ENCODE measurements around the gene RPS6KA2.

RPS6KA2 gene

DNA sequence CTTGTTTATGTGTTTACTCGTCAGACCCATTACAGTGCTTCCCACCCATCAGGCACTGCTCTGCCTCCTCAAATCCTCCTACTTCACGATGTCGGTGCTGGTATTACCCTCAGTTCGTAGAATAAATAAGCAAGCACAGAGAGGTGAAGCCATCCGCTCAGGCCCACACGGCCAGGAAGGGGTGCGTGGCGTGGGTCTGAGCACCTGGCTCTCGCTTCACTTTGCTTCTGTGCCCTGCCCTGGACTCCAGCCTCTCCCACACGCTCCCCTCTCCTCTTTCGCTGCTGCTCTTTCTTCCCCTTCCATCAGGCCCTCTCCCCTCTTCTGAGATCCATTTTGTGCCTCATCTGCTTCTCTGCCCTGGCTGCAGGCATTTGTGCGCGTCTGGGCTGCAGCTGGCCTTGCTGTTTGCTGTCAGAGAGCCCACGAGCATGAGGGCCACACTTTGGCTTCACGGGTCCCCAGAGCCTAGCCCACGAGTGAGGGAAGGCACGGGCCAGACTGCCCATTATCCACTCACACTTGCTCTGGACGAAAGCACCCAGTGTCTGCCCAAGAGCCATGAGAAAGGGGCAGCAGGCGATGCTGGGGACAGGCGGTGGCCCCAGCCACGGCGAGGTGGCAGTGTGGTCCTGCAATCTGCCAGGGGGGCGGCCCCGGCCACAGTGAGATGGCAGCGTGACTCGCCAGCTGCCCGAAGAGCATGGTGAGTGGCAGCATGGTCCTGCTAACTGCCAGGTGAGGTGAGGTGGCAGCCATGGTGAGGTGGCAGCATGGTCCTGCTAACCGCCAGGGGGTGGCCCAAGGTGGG lies 148.1 kb downstream of the RPS6KA2 start:
- no peak for DNase-seq

DNA sequence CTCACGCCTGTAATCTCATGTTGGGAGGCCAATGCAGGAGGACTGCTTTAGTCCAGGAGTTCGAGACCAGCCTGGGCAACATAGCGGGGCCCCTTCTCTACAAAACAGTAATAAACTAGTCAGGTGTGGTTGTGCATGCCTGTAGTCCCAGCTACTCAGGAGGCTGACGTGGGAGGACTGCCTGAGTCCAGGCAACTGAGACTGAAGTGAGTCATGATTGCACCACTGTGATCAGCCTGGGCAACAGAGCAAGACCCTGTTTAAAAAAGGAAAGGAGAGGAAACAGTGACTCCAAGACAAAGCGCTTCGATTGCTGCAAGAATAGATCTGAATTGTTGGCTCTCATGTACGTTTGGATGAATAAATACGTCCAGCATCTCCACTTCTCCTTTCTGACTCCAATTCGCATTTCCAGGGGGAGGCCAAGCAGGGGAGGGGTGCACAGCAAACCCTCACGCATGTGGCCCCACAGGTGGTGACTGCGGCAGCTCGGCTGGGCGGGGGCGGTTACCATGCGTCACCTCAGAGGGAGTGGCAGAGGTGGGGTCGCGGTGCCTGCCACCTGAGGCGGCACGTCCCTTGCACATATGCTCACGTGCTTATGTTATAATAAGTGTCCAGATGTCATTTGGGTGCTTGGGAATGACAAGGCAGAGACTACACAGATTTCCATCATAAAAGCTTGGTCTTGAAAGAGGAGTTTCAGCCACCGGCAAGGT lies 149.2 kb downstream of the RPS6KA2 start:
- DNase-seq, result no peak

DNA sequence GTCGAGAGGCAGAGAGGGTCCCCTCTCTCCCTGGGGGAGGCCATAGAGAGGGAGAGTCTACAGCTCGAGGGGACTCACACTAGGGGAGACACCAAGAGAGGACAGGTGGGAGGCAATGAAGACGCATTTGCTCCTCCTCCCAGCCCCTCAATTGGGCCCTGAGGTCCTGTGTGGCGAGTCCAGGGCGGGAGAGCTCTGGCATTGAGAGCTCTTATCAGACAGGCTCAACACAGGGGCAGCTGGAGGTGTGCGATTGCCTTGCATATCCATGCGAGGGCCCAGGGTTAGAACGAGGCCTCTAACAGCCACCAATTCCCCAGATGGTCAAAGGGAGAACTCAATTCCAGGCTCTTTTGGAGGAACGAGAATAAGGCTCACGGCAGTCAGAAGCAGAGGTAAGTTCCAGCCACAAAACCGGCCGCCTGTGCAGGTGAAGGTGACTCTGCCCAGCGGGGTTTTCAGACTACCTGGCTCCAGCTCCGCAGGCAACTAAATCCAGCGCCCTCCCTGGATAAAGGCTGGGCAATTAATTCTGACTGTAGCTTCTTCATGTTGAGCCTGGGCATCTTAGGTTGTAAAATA lies 150.3 kb downstream of the RPS6KA2 start:
- DNase-seq, result no peak

DNA sequence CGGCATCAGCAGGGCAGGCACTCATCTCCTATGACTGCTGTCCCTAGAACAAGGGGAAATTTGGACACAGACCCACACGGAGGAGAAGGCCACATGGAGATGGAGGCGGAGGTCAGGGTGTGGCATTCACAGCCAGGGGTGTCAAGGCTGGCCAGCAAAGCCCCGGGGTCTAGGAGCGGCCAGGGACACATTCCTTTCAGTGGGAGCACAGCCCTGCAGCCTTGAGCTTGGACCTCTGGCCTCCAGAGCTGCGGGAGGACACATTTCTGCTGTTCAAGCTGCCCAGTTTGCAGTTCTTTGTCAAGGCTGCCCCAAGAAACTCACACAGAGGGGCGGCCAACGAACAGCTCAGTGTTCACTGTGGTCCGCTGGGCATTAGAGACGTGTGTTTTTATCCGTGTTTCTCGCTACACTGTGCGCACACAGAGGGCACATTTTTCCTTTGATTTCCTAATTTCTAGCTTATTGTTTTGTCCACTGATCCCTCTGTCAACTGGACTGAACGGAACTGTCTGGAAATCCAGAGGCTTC lies 150.9 kb downstream of the RPS6KA2 start:
- no peak for DNase-seq

DNA sequence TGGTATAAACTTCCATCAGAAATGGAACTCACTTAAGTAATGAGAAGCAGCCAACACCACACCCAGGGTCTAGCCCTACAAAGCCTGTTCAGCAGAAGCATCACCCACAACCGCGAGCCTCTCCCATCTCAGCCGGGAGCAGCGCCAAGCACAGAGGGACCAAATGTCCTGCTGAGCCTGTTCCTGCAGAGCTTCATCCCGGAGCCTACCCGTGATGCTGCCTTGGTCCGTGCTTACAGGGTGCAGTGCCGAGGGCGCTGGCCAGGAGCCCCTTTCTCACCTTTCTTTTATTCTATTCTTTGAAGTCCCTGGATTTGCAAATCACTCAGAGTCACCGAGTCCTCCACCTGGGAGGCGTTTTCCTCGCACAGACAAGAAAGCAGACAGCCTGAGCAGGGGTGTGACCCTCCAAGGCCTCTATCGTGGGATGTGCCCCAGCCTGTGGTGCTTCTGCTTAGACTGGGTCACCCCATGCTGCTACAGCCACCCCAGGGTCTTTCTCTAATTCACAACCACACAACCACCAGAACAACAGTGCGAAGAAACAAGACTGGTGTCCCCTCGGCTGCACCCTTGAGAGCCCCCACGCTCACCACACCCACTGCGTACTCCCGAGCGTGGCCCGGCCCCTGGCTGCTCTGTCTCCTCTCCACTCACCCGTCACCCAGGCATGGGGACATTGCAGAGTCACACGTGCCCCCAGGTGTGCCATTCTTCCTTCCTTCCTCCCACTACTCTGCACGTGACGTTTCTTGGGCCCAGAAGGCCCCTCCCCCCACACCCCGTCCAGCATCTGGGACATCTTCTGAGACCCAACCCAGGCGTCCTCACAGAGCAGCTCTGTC lies 152.1 kb downstream of the RPS6KA2 start:
- no peak for DNase-seq

DNA sequence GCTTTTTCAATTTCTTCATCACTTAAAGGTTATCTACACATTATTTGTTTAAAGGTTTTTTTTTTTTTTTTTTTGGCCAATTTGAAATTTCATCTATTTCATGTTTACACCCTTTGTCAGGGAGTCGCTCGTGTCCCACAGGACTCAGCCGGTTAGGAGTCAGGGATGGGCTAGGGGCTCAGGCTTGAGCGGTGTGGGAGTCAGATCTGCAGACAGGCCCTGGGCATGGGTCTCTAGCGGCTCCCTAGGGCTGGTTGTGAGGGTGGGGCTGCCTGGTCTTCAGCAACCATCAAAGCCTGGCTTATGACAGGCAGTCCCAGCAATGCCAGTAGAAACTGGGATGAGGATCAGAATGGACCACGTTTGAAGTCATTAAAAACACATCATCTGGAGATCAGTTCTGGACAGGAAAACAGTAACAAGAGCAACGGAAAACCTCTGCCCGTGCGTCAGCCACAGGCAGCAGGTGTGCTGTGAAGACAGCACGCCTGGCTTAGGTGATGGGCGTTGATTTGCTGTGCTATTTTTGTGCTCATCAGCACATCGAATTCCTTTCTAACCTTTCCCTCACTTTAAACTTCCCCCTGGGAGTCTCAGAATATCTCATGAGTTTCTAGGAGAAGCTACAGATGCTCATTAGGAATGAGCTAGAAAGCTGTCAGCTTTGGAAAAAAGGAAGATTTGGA lies 153.0 kb downstream of the RPS6KA2 start:
- no peak for DNase-seq

DNA sequence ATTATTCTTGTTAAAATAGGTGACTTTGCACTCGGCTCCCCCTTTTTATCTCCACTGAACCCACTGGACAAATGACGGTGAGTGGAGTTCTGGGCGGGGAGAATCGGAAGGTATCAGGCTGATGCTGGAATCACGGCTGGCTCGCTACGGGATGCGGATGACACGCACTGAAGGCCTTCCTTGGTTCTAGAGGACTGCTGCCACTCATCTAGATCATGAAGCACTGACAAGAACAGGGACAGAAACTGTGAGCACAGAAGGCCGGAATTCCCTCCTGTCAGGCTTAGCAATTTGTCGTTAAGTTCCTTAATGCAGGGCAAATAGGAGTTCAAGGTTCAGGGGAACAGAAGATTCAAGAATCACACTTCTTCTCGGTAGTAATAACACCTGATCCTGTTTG lies 154.4 kb downstream of the RPS6KA2 start:
- DNase-seq, result no peak

DNA sequence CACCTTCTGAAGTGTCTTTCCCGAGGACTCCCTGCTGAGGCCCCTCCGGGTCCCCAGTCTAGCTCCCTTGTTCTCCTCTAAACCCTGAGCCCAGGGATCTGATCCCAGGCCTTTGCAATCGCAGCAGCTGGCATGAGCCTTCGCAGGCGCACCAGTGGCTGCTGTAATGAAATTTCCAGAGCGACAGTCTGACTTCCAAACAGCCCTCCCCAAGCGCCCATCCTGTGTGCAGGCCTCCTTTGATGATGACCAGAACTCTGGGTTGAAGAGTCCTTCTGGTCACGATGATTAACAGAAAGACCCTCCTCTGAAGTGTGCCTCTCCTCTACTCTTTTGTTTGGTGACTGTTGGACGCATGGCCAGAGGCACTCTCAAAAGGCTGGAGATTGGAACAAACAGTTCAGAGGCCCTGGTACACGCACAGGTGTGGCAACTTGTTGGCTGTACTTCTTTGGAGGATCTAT lies 155.2 kb downstream of the RPS6KA2 start:
- no peak for DNase-seq

DNA sequence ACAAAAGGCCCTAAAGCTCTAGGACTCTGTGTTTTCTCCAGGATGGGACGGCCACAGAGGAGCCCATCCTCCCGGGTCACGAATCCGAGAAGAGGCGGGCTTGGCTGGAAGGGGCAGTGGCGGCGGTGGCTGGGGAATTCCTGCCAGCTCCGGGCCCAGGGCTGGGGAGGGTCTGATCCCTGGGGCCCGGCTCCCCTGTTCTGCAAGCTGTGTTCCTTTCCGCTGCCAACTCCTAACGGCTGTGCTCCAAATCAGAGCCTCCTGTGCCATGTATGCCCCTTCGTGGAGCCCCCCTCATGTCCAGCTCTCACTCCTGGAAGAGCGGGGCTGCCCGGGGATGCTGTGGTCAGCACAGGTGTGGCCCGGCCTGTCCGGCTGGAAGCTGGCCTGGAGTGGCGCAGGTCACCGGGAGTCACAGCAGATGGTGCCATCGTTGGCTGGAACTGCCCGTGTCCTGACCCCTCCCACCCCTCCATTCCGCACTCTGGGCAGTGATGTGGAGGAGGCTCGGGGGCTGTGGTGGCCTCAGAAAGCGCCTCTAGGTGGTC lies 156.1 kb downstream of the RPS6KA2 start:
- no peak for DNase-seq

DNA sequence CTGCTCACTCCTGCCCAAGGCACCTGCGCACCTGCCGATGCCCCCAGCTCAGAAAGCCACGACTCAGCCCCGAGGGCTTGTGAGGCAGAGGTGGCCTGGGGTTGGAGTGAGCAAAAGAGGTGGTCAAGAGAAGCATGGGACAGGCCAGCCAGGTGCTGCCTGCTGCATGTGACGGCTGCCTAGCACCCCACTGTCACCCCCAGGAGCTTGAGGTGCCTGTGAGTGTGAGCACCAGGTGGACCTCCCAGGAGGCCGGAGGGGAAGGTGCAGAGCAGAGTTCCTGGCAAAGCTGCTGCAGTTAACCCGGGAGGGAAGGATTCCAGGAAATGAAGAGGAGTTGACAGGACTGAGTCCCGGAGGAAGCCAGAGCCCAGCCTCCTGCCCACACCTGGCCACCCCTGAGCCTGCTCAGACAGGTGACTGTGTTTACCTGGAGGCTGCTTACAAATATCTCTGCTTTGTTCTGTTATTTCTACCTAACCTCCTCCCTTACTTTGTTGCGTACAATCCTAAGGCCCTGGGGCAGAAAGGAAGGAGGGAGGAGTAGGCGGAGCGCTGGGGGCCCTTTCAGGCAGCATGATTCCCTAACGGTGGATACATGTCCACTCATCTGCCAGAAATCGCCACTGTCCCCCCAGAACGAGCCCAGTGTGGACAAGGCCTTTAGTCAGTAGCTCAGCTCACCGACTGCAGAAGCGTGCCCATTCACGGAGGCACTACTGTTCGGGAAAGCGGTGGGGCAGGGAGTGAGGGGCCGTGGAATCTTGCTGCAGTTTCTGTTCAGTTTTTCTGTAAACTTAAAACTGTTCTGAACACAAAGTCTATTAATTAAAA lies 156.8 kb downstream of the RPS6KA2 start:
- DNase-seq, result no peak

DNA sequence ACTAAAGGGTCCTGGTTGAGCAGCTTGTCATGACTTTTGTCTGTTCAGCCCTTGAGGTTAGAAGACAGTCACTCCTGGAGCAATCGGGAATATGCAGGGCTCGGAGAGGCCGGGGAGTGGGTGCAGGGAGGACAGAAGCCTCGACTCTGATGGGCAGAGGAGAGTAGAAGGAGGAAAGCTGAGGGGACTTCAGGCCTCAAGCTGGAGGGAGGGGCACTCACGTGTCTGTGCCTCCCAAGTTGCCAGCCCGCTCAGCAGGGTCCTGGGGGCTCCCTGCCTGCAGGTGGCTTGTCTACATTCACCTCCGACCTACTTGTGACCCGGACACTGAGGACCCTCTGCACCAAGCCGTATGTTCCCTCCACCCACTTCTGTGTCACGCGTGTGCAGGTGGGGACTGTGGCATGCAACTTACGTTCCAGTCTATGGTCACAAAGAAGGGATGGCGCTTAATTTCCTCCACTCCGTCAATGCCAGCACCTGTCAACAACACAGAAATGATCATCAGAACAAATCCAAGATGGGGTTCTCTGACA lies 157.6 kb downstream of the RPS6KA2 start:
- no peak for DNase-seq

DNA sequence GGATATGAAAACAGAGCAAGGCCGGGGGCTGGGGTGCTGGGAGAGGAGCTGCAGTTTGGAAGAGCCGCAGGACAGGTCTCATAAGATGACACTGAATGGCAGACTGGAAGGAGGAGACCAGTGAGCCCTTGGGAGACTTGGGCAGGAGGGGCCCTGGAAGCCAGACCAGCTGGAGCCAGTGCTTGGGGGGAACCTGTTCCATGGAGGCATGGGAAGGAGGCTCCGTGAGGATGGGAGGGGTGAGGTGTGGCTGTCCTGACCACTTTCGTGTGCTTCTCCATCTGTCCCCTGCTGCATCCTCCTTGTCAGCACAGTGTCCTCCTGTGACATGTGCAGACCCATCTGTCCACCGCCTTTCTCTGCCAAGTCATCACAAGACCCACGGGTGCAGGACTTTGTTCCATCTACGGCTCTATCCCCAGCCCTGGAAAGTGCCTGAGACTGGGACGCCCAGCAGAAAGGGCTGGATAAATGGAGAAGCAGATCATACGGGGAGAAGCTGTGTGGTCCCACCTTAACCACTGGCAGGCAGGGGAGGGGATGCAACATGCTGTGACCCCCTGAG lies 159.5 kb downstream of the RPS6KA2 start:
- DNase-seq, result no peak

DNA sequence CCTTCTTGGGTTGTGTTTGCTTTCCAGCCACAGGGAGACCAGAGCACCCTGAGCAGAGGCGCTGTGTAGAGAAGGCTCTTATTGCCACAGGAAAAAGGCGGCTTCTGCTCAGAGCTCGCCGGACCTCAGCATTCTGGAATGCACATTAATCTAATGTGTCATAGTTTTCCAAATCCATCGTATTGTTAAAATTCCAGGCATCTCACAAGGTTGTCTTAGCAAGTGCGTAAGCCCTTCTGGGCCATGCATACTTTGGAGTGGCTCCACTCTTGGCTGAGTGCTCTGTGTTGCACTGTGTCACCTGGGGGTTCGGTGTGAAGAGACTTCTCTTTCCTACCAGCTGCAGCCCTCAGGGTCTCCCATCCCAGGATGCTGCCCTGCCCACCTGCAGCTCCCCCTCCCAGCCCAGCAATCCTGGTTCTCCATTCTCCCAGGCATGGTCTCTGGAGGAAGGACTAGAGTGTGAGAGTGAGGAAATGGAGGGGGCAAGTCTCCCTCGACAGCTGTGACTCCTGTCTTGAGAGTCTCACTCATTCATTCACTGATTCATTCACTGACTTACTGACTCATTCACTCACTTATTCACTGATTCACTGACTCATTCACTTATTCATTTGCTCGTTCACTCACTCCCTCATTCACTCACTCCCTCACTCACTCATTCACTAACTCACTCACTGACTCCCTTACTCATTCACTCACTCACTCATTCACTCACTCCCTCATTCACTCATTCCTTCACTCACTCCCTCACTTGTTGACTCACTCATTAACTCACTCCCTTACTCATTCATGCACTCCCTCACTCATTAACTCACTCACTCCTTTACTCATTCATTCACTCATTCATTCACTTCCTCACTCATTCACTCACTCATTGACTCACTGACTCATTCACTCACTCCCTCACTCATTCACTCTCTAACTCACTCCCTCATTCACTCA lies 160.6 kb downstream of the RPS6KA2 start:
- no peak for DNase-seq

DNA sequence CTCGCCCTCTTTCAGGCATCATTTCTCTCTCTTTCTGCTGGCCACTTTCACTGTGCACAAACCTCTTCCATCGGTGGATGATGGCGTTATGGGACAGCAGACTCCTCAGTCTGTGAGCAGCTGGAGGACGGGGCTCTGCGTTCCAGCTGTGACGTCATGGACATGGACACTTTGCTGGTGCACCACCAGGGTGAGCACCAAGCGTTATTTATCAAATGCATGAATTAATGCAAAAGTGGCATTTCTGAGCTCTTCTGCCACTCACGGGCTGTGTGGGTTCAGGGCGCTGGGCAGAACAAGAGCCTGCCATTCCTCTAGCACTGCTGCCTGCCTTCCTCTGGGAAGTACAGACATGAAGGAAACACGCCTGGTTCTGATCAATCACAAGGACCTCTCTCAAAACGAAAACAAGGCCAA lies 161.4 kb downstream of the RPS6KA2 start:
- DNase-seq, result no peak

DNA sequence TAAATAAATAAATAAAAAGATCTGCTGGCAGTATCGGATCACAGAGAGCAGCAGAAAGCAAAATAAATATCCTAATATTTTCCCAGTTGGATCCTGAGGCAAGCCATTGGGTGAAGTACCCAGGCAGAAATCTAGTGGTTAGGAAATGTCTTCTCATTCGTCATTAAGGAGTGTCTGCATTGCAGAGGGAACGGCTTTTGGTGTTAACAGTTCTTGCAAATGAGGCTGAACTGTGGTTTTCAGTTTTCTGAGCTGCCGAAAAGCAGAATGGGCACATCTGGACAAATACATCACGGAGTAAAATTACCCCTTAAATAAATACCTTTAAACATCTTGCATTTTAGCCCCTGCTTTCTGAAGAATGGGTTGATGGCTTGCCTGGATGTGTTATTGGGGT lies 162.1 kb downstream of the RPS6KA2 start:
- no peak for DNase-seq

DNA sequence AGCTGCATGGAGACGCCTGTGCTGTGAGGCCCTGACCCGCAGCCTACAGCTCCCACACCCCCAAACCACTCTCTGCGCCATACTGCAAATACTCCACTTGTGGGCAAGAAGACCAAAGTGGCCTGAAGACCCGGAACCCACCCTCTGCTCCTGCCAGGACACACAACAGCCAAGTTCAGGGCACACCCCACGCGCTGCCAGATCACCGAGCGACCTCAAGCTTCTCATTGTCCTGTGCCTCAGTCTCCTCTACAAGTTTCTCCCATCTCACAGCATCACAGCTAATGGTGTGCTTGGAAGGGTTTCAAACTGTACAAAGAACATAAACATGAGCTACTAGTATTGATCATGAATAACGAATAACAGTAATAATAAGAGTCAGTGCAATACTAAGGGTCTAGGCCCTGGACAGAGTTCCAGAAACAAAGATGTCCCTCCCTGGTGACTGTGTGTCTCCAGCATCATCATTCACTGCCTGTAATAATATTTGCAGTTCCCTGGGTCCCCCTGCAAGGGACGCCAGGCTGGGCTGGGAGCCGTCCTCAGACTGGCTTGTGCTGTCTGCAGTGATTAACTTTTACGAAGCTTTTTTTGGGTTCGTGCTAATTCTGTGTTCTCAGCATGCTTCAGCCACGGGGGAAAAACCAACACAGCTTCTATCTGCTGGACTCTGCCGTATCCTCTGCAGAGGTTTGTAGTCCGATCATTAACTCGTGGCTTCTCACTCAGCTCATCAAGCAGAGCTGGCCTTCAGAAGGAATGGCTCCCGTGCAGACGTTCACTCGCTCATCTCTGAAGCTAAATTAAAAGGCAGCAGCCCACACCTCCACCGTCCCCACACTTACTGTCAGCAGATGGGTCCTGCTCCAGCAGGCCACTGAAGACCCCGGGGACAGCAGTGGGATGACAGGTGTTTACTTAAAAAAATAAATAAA lies 162.7 kb downstream of the RPS6KA2 start:
- DNase-seq, result no peak

DNA sequence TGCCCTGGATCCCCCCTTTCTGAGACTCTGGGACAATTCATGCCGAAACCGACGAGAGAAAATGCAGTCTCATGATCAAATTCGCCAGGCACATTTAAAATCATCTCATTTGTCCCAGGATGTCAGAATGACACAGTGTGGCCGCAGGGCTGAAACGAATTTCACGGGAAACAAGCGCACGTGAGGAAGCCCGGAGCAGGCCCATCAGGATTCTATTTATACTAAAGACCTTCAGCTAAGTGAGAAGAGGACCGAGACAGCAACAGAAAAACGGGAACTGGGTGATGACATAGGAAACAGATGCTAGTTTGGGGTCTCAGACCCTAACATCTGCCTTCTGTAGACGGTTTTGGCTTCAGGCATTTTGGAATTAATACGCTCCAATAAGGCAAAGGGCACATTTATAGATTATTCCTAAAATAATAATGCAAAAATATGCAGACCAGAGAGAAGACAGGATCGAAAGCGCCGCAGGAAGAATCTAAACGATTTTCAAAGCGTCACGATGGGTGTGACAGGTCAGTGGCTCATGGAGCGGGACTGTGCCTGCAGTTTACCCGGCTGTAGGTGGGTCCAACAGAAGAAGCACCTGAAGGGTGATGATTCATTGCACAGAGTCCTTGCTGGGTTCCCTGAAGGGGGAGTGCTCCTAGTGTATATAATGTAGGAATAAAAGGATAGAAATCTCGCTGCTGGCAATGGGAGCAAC lies 163.5 kb downstream of the RPS6KA2 start:
- no peak for DNase-seq
